ENCODE measurements around the gene CHSY1.

The CHSY1 gene

DNA sequence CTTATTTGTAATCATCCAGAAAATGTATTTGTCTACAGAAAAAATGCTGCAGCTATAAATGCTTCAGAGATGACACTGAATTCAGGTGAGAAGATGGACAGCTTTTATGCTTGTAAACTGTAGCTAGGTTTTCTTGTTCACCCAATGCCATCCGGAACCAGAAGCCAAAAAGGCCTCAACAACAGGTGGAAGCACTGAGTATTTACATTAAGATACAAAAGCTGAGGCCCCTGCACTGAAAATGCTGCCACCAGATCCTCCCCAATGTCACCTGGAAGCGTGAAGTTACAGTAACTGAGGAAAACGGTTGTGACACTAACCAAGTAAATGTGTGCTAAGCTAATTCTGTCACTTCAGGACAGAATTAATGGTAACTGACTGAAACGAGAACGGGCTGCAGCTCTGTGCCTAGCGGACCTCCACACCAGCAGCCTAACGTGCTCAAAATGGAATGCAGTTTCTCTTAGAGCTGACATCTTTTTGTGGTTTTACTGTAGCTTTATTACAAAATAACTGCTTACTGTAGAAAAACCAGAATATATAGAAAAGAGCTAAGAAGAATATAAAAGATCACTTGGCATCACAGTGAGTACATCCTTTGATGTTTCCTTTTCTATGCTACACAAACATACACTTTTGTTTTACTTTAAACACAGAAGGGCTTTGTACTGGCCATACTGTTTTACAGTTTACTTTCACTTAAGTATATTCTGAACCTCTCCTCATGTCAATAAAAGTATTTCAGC, 7.6 kb downstream of the CHSY1 start:
- TF ChIP-seq, protein P1, sequence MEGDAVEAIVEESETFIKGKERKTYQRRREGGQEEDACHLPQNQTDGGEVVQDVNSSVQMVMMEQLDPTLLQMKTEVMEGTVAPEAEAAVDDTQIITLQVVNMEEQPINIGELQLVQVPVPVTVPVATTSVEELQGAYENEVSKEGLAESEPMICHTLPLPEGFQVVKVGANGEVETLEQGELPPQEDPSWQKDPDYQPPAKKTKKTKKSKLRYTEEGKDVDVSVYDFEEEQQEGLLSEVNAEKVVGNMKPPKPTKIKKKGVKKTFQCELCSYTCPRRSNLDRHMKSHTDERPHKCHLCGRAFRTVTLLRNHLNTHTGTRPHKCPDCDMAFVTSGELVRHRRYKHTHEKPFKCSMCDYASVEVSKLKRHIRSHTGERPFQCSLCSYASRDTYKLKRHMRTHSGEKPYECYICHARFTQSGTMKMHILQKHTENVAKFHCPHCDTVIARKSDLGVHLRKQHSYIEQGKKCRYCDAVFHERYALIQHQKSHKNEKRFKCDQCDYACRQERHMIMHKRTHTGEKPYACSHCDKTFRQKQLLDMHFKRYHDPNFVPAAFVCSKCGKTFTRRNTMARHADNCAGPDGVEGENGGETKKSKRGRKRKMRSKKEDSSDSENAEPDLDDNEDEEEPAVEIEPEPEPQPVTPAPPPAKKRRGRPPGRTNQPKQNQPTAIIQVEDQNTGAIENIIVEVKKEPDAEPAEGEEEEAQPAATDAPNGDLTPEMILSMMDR (IDR thresholded peaks at IDR 0.05; ENCODE audit: insufficient read depth, low read length, missing control alignments) = no peak
- DNase-seq (ENCODE audit: low read depth, low spot score) = no peak
- ChIA-PET CTCF (interaction anchor here (1.0 to 4.5 kb wide), 8 partner anchors 7 to 236 kb away, joined by 3 to 35 read pairs (median 4); no protein-coding TSS in a partner anchor), POLR2A (no interaction called here)
- H3K4me3 ChIP-seq (ENCODE audit: low read depth, low read length) = peak overlapping the region; percentile 26

DNA sequence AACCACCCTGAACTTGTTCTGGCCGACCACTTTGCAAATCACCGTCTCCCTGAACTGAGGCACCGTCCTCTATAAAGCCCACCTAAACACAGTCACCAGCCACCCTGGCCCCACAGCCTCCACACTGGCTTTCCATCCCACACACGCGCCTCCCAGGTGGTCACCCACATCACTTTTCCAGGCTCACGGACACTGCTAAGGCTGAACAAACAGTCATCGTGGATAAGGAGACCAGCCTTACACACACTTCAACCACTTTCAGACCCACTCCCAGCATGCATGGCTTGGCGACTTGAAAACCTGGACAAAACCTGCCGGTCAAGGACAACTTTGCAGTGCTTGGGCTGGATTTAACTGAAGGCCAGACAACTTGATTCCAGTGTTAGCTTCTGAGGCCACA, 8.4 kb downstream of the CHSY1 start:
- H3K4me3 ChIP-seq (ENCODE audit: low read depth, low read length) = no peak overlapping the region
- TF ChIP-seq, protein P1 (IDR thresholded peaks at IDR 0.05; ENCODE audit: insufficient read depth, low read length, missing control alignments) = no peak
- no peak for DNase-seq (ENCODE audit: low read depth, low spot score)
- CTCF ChIA-PET = interaction anchor here (1.0 to 4.5 kb wide), 7 partner anchors 12 to 236 kb away, joined by 3 to 35 read pairs (median 5); no protein-coding TSS in a partner anchor
- POLR2A ChIA-PET = interaction anchor here (1.0 kb wide), 1 partner anchor 9 kb away, joined by 9 read pairs; the partner anchor contains the start of gene CHSY1

DNA sequence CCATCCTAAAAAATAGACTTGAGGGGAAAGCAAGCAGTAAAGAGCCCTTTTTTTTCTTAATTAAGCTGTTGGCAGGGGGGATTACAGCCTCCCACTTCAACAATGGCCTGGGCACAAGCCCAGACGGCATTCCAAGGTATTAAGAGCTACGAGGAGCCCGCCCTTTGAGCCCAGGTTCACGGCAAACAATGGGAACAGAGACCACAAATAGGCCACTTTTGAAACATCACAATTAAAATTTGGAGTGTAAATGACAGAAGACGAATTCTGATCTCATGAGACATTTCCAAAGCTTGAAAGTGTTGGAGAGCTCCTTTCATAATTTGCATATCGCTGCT, 8.9 kb downstream of the CHSY1 start:
- DNase-seq (ENCODE audit: low read depth, low spot score) = no peak
- CTCF ChIA-PET = interaction anchor here (1.2 to 4.5 kb wide), 6 partner anchors 11 to 229 kb away, joined by 3 to 35 read pairs (median 5); no protein-coding TSS in a partner anchor

DNA sequence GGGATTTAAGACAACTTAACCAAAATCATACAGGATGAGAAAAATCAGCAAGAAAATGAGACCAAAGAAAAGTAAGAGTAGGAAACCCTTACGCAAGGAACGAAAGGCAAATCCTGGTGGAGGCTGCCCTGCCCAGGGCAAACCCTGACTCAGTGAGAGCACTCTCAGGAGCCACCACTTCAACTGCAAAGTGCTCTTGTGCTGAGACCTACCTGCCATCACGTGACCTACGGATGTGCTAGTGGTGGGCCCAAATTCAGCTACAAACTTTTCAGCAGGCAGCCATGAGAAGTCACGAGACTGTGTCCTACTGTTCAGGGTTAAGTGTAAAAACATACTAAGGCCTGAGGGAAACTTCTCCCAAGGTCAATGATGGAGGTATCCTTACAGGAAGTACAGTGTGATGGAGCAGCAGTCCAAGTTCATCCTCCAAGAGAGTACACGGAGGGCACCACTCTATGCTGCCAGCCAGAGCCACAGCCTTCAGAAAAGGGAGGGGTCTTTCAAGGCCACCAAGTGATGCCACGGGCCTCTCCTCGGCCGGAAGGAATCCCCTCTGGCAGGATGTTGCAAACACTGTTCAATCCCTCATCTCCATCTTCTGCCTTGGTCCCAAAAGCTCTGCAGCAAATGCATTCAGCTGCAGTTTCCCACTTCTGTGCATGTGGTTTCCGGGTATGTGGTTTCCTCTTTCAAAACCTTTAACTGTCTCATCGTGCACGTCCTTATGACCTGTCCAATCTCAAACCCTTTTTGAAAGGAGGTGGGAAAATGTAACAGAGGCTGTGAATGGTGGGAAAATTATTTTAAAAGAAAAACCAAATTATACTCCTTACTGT, 9.5 kb downstream of the CHSY1 start:
- ChIA-PET CTCF (interaction anchor here (1.2 to 4.5 kb wide), 7 partner anchors 11 to 228 kb away, joined by 3 to 35 read pairs (median 5); no protein-coding TSS in a partner anchor), POLR2A (interaction anchor here (1.0 kb wide), 1 partner anchor 10 kb away, joined by 9 read pairs; the partner anchor contains the start of gene CHSY1)
- TF ChIP-seq, protein P1 (IDR thresholded peaks at IDR 0.05; ENCODE audit: insufficient read depth, low read length, missing control alignments) = no peak
- no peak overlapping the region for H3K4me3 ChIP-seq (ENCODE audit: low read depth, low read length)
- no peak for DNase-seq (ENCODE audit: low read depth, low spot score)

More for the DNA sequence above, 8.9 kb downstream of the CHSY1 start:
- H3K4me3 ChIP-seq (ENCODE audit: low read depth, low read length) = no peak overlapping the region
- TF ChIP-seq, protein P1 (IDR thresholded peaks at IDR 0.05; ENCODE audit: insufficient read depth, low read length, missing control alignments) = no peak
- POLR2A ChIA-PET = interaction anchor here (1.0 kb wide), 1 partner anchor 9 kb away, joined by 9 read pairs; the partner anchor contains the start of gene CHSY1

DNA sequence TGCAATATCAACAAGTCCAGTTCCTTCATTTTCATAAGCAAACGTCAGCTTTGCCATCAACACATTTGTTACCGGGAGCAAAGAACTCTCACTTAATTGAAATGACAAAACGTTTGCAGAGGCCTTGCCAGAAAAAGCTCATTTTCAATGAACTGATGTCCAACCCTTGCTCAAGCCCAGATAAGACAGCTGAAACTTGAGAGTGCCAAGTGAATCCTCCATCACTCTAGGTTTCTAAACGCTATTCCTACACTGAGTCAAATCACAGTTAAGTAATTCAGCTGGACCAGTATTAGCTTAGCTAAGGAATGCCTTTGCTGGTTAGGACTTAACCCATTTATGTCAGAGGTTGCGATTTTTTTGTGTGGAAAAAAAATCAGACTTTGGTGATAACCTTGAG, 11.5 kb downstream of the CHSY1 start:
- ChIA-PET POLR2A (no interaction called here), CTCF (interaction anchor here (0.6 to 1.6 kb wide), 7 partner anchors 8 to 228 kb away, joined by 3 to 4 read pairs (median 3); partner anchors contain the start of gene CHSY1)
- no peak overlapping the region for H3K4me3 ChIP-seq (ENCODE audit: low read depth, low read length)
- no peak for DNase-seq (ENCODE audit: low read depth, low spot score)
- TF ChIP-seq, protein P1 (IDR thresholded peaks at IDR 0.05; ENCODE audit: insufficient read depth, low read length, missing control alignments) = no peak
